Large intestine (tissue), 12 donors: ENCODE results near the gene GPR141. TPM values are rescaled to one million over a fixed set of nuclear protein-coding genes. Genes with fewer than 3 reads are reported as not detected.

Experiments
- DNase-seq, 2 donors: peaks; one replicate each; pipeline versions ENCODE4 v3.0.0 to v3.0.0-alpha.2; 2013
- H3K27ac ChIP-seq: one replicate; pipeline ENCODE4 v1.5.1; 2013; ENCODE audit warnings: low read length
- H3K27me3 ChIP-seq: 2 replicates; pipeline ENCODE4 v1.6.1; 2013; ENCODE audit warnings: low read length; ENCODE audit not compliant: control insufficient read depth, insufficient read depth
- H3K36me3 ChIP-seq: 2 replicates; pipeline ENCODE4 v1.6.1; 2013; ENCODE audit warnings: low read length; ENCODE audit not compliant: control insufficient read depth, insufficient read depth
- H3K4me1 ChIP-seq: one replicate; pipeline ENCODE4 v1.6.1; 2013; ENCODE audit warnings: low read length; ENCODE audit not compliant: control insufficient read depth, insufficient read depth
- H3K4me3 ChIP-seq: one replicate; pipeline ENCODE4 v1.5.1; 2013; ENCODE audit warnings: low read length
- H3K9me3 ChIP-seq: one replicate; pipeline ENCODE4 v1.6.1; 2013; ENCODE audit warnings: mild to moderate bottlenecking, low read depth, low read length, moderate library complexity; ENCODE audit not compliant: control insufficient read depth
- WGBS: methylation state at CpG from one replicate; pipeline ENCODE4 v1.1.5; 2013; ENCODE audit warnings: low lambda C conversion rate; ENCODE audit not compliant: insufficient coverage; 5-methylcytosine and 5-hydroxymethylcytosine counted together
- long read RNA-seq, 11 donors: transcript quantifications; one replicate each; lab custom pipeline, GENCODE V29; 2026
- polyA plus RNA-seq: library from polyadenylated mRNA; unstranded; fragments of 120-200 nt; gene quantifications from one replicate; pipeline ENCODE4 v1.2.1, GENCODE V29; 2013

GPR141 gene
- polyA plus RNA-seq = 0.52 TPM
- long read RNA-seq, donor 1 = 0 reads
- long read RNA-seq, donor 2 = 0 reads
- long read RNA-seq, donor 3 = 0 reads
- long read RNA-seq, donor 4 = 0 reads
- long read RNA-seq, donor 5 = 0 reads
- long read RNA-seq, donor 6 = 0 reads
- long read RNA-seq, donor 7 = 0 reads
- long read RNA-seq, donor 8 = 0 reads
- long read RNA-seq, donor 9 = 0 reads
- long read RNA-seq, donor 10 = 0 reads
- long read RNA-seq, donor 11 = 0 reads

GRCh38 chr7:37683246-37684120, at the start of gene GPR141:
Gene GPR141 (plus strand): TSS chr7:37683766. CDS start chr7:37740394, 56,628 bp downstream.
- Histone ChIP-seq H3K36me3 (no peaks in the 10 kb centered on the region), H3K27me3 (no peaks in the 10 kb centered on the region), H3K9me3 (no peaks in the 10 kb centered on the region), H3K27ac (no peak within 1 kb of the TSS), H3K4me3 (no peak within 1 kb of the TSS), H3K4me1 (no peaks in the 10 kb centered on the region)
- no peak for DNase-seq
- no CpG with 5 or more reads among the region's 2 CpGs for WGBS

- Histone ChIP-seq H3K36me3 (no peaks in the 10 kb centered on the region), H3K27ac (no peak overlapping the region), H3K27me3 (no peaks in the 10 kb centered on the region), H3K4me1 (no peaks in the 10 kb centered on the region), H3K9me3 (no peaks in the 10 kb centered on the region), H3K4me3 (no peak overlapping the region)
- DNase-seq = no peak
Measured at GRCh38 chr7:37635346-37635745, 48.2 kb upstream of the GPR141 start.

- no peak overlapping the region for H3K4me3 ChIP-seq
- no peak overlapping the region for H3K27ac ChIP-seq
- H3K4me1 ChIP-seq = no peaks in the 10 kb centered on the region
- H3K27me3 ChIP-seq = no peaks in the 10 kb centered on the region
- WGBS = no CpG with 5 or more reads among the region's 6 CpGs
- no peaks in the 10 kb centered on the region for H3K9me3 ChIP-seq
- no peaks in the 10 kb centered on the region for H3K36me3 ChIP-seq
- no peak for DNase-seq
Measured at GRCh38 chr7:37642028-37642540, 41.5 kb upstream of the GPR141 start.

GRCh38 chr7:37643876-37644275, 39.7 kb upstream of the GPR141 start:
- Histone ChIP-seq H3K27ac (no peak overlapping the region), H3K27me3 (no peaks in the 10 kb centered on the region), H3K4me1 (no peaks in the 10 kb centered on the region), H3K9me3 (no peaks in the 10 kb centered on the region), H3K4me3 (no peak overlapping the region), H3K36me3 (no peaks in the 10 kb centered on the region)
- no CpG with 5 or more reads among the region's 1 CpG for WGBS
- DNase-seq = no peak

GRCh38 chr7:37645282-37646050, 38.1 kb upstream of the GPR141 start:
- DNase-seq = no peak
- Histone ChIP-seq H3K27me3 (no peaks in the 10 kb centered on the region), H3K9me3 (no peaks in the 10 kb centered on the region), H3K4me1 (no peaks in the 10 kb centered on the region), H3K36me3 (no peaks in the 10 kb centered on the region), H3K4me3 (no peak overlapping the region), H3K27ac (no peak overlapping the region)
- 100% methylated on average over 1 of the region's 7 CpGs for WGBS

GRCh38 chr7:37656913-37657530, 26.5 kb upstream of the GPR141 start:
- Histone ChIP-seq H3K9me3 (no peaks in the 10 kb centered on the region), H3K36me3 (no peaks in the 10 kb centered on the region), H3K4me3 (no peak overlapping the region), H3K4me1 (no peaks in the 10 kb centered on the region), H3K27me3 (no peaks in the 10 kb centered on the region), H3K27ac (no peak overlapping the region)
- WGBS = no CpG with 5 or more reads among the region's 1 CpG
- no peak for DNase-seq

- no peak for DNase-seq
- Histone ChIP-seq H3K4me1 (no peaks in the 10 kb centered on the region), H3K27ac (no peak overlapping the region), H3K27me3 (no peaks in the 10 kb centered on the region), H3K36me3 (no peaks in the 10 kb centered on the region), H3K9me3 (no peaks in the 10 kb centered on the region), H3K4me3 (no peak overlapping the region)
- no CpG with 5 or more reads among the region's 1 CpG for WGBS
Measured at GRCh38 chr7:37657816-37658215, 25.8 kb upstream of the GPR141 start.

GRCh38 chr7:37659971-37660565, 23.5 kb upstream of the GPR141 start:
- no peaks in the 10 kb centered on the region for H3K36me3 ChIP-seq
- no peaks in the 10 kb centered on the region for H3K27me3 ChIP-seq
- H3K4me1 ChIP-seq = no peaks in the 10 kb centered on the region
- WGBS = no CpG with 5 or more reads among the region's 2 CpGs
- DNase-seq = no peak
- H3K27ac ChIP-seq = no peak overlapping the region
- H3K4me3 ChIP-seq = no peak overlapping the region
- H3K9me3 ChIP-seq = no peaks in the 10 kb centered on the region

- no peaks in the 10 kb centered on the region for H3K36me3 ChIP-seq
- DNase-seq = no peak
- 71% methylated on average over 1 of the region's 4 CpGs for WGBS
- H3K9me3 ChIP-seq = no peaks in the 10 kb centered on the region
- no peaks in the 10 kb centered on the region for H3K4me1 ChIP-seq
- H3K4me3 ChIP-seq = no peak overlapping the region
- no peaks in the 10 kb centered on the region for H3K27me3 ChIP-seq
- no peak overlapping the region for H3K27ac ChIP-seq
Measured at GRCh38 chr7:37660614-37661013, 23.0 kb upstream of the GPR141 start.

- no peaks in the 10 kb centered on the region for H3K4me1 ChIP-seq
- H3K27me3 ChIP-seq = no peaks in the 10 kb centered on the region
- 83% methylated on average over 3 of the region's 4 CpGs for WGBS
- no peak overlapping the region for H3K4me3 ChIP-seq
- H3K27ac ChIP-seq = no peak overlapping the region
- no peaks in the 10 kb centered on the region for H3K9me3 ChIP-seq
- no peaks in the 10 kb centered on the region for H3K36me3 ChIP-seq
- no peak for DNase-seq
Measured at GRCh38 chr7:37663693-37664092, 19.9 kb upstream of the GPR141 start.
